ENCODE data around the gene LIN52. TPM values are rescaled to one million over a fixed set of nuclear protein-coding genes. Genes with fewer than 3 reads are reported as not detected.
A peak's percentile ranks its signal among the peaks of the same experiment; 100 is the strongest.

LIN52 gene
- total RNA-seq, 1 donor from 2014 or later, result 25.7 TPM

GRCh38 chr14:74239848-74240793 lies 155.4 kb downstream of the LIN52 start:
- Histone ChIP-seq H3K27ac (no peak overlapping the region), H3K4me3 (peak overlapping the region; percentile 45), H3K9me3 (ENCODE audit: low read depth) (no peaks in the 10 kb centered on the region), H3F3A (ENCODE audit: low read depth) (peaks cover 31% of the 10 kb centered on the region), H4K20me1 (ENCODE audit: low read depth) (peaks cover 21% of the 10 kb centered on the region), H2AFZ (replicated peaks) (peak overlapping the region; percentile 64), H3K4me2 (peak overlapping the region; percentile 89), H3K79me2 (ENCODE audit: low read depth) (no peaks in the 10 kb centered on the region), H3K27me3 (peaks cover 95% of the 10 kb centered on the region), H3K36me3 (no peaks in the 10 kb centered on the region), H3K9ac (no peak overlapping the region), H3K4me1 (peaks cover 42% of the 10 kb centered on the region)
- Mint-ChIP-seq H3K27ac (no peak overlapping the region), H3K4me3 (peak overlapping the region; percentile 58), H3K4me1 (peaks cover 11% of the 10 kb centered on the region), H3K27me3 (ENCODE audit: insufficient read depth, low read depth) (peaks cover 84% of the 10 kb centered on the region), H3K9me3 (peaks cover 13% of the 10 kb centered on the region), H3K36me3 (no peaks in the 10 kb centered on the region)
- peak; percentile 92 for TF ChIP-seq EZH2 (IDR thresholded peaks at IDR 0.05)
- TF ChIP-seq CTCF (IDR thresholded peaks at IDR 0.05), result no peak
- peak; percentile 92 for TF ChIP-seq EZH2phosphoT487 (IDR thresholded peaks at IDR 0.05)
- DNase-seq (ENCODE audit: low spot score), result peak; percentile 47

DNA sequence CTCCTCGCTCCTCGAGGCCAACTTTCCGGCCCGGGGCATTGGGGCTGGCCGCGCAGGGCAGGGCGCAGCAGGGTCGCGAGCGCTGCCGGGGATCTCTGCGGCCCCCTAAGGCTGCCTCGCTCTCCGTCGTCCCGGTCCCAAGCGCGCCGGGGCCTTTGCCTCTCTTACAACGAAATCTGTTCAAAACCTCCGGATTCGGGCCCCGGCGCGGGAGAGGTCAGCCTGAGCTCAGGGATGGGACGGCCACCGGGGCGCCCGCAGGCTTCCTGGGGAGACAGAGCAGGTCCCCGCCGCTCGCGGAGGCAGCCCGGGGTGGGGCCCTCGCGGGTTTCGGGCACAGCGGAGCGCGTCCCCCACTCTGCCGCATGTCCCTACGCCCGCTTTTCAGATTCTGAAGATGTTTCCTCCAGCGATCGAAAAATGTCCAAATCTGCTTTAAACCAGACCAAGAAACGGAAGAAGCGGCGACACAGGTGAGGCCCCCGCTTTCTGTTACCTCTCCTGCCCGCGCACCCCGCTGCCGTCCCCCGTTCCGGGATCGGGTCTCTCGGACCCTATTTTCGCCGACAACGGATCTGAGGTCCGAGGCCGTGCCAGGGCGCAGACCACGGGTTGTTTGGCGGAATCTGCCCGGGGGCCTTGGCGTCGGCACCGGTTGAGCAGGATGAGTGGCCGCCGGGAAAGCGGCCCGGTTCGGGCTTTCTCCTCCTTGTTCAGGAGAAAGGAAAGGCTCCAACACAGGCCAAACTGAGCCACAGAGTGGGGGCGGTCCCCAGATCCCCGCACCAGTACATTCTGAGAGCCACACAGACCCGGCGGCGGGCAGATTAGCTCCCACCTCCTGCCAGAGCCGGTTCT lies 156.3 kb downstream of the LIN52 start:
- Histone ChIP-seq H3K27ac (no peak overlapping the region), H3K36me3 (no peaks in the 10 kb centered on the region), H3F3A (ENCODE audit: low read depth) (peaks cover 31% of the 10 kb centered on the region), H4K20me1 (ENCODE audit: low read depth) (peaks cover 21% of the 10 kb centered on the region), H3K9me3 (ENCODE audit: low read depth) (no peaks in the 10 kb centered on the region), H3K4me1 (peaks cover 41% of the 10 kb centered on the region), H3K9ac (no peak overlapping the region), H3K4me3 (peak overlapping the region; percentile 45), H3K4me2 (peak overlapping the region; percentile 89), H3K27me3 (peaks cover 98% of the 10 kb centered on the region), H3K79me2 (ENCODE audit: low read depth) (no peaks in the 10 kb centered on the region), H2AFZ (replicated peaks) (peak overlapping the region; percentile 64)
- no peaks in the 10 kb centered on the region for H3K36me3 Mint-ChIP-seq
- H3K27ac Mint-ChIP-seq, result no peak overlapping the region
- H3K4me3 Mint-ChIP-seq, result peak overlapping the region; percentile 69
- DNase-seq (ENCODE audit: low spot score), result peak; percentile 70
- peaks cover 14% of the 10 kb centered on the region for H3K4me1 Mint-ChIP-seq
- peaks cover 9% of the 10 kb centered on the region for H3K9me3 Mint-ChIP-seq
- TF ChIP-seq EZH2phosphoT487 (IDR thresholded peaks at IDR 0.05) (peak; percentile 90), CTCF (IDR thresholded peaks at IDR 0.05) (no peak), EZH2 (IDR thresholded peaks at IDR 0.05) (peak; percentile 95)
- peaks cover 86% of the 10 kb centered on the region for H3K27me3 Mint-ChIP-seq (ENCODE audit: insufficient read depth, low read depth)

DNA sequence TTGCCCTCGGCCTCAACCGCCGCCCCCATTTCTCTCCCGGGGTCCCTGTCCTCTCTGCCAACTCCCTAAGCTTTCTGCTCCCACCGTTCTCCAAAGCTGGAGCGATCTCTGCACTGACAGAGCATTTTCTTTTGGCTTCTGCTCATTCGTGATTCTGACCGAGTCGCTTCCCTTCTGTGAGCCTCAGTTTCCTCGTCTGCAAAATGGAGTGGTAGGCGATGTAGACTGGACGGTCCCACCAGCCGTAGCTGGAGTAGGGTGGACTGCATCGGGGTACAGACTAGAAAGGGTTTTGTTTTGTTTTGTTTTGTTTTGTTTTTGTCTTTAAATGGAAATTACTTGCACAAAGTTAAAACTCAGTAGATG lies 156.9 kb downstream of the LIN52 start:
- H3F3A ChIP-seq (ENCODE audit: low read depth), result peaks cover 31% of the 10 kb centered on the region
- H3K27me3 ChIP-seq, result peaks cover 95% of the 10 kb centered on the region
- peak overlapping the region; percentile 45 for H3K4me3 ChIP-seq
- peak; percentile 77 for TF ChIP-seq EZH2phosphoT487 (IDR thresholded peaks at IDR 0.05)
- TF ChIP-seq CTCF (IDR thresholded peaks at IDR 0.05), result no peak
- peak; percentile 30 for TF ChIP-seq EZH2 (IDR thresholded peaks at IDR 0.05)
- peak overlapping the region; percentile 64 for H2AFZ ChIP-seq (replicated peaks)
- H3K36me3 ChIP-seq, result no peaks in the 10 kb centered on the region
- no peak overlapping the region for H3K9ac ChIP-seq
- H4K20me1 ChIP-seq (ENCODE audit: low read depth), result peaks cover 21% of the 10 kb centered on the region
- H3K27ac ChIP-seq, result no peak overlapping the region
- no peak overlapping the region for H3K27ac Mint-ChIP-seq
- H3K9me3 Mint-ChIP-seq, result peaks cover 9% of the 10 kb centered on the region
- no peak for DNase-seq (ENCODE audit: low spot score)
- H3K4me2 ChIP-seq, result peak overlapping the region; percentile 89
- no peaks in the 10 kb centered on the region for H3K36me3 Mint-ChIP-seq
- peaks cover 83% of the 10 kb centered on the region for H3K27me3 Mint-ChIP-seq (ENCODE audit: insufficient read depth, low read depth)
- no peaks in the 10 kb centered on the region for H3K79me2 ChIP-seq (ENCODE audit: low read depth)
- H3K4me3 Mint-ChIP-seq, result peak overlapping the region; percentile 69
- no peaks in the 10 kb centered on the region for H3K9me3 ChIP-seq (ENCODE audit: low read depth)
- H3K4me1 ChIP-seq, result peaks cover 47% of the 10 kb centered on the region
- H3K4me1 Mint-ChIP-seq, result peaks cover 20% of the 10 kb centered on the region

Measured in neural progenitor cell (in vitro differentiated cells).